ENCODE data around the gene CAMK2A.

GRCh38 chr5:150180241-150181026, 109.1 kb downstream of the CAMK2A start:
- TF ChIP-seq CTCF (IDR thresholded peaks at IDR 0.05 in 8 of 11, conservative IDR thresholded peaks at IDR 0.05 in 3 of 11), result no peak
- peak; percentile 33 to 69 (median 41) for TF ChIP-seq POLR2AphosphoS5 (IDR thresholded peaks at IDR 0.05)

All from spleen (tissue), 7 donors.